Lower lobe of right lung (tissue), 2 donors: Measurements from ENCODE around the gene GPR152. TPM values are rescaled to one million over a fixed set of nuclear protein-coding genes. Genes with fewer than 3 reads are reported as not detected.
"Not testable (repeated sequence)": the region's sequence is repeated elsewhere in the genome, so short reads cannot be mapped to it uniquely, and the experiment has no call there.

Experiments used
- ATAC-seq, 2 donors: fragments of 200-7000 bp; cut with Tn5 transposase; one replicate each; pipeline ENCODE4 v1.9.1; 2020 to 2022; ENCODE audit warnings: mild to moderate bottlenecking in 2 of 2, moderate library complexity in 2 of 2
- DNase-seq: peaks from one replicate; pipeline ENCODE4 v3.0.0-alpha.2; 2020
- H3K27ac ChIP-seq: fragments of 200-600 bp; one replicate; pipeline ENCODE4 v1.8.0; 2022
- H3K27me3 ChIP-seq: fragments of 200-600 bp; one replicate; pipeline ENCODE4 v1.8.0; 2022; ENCODE audit warnings: low read depth
- H3K36me3 ChIP-seq: fragments of 200-600 bp; one replicate; pipeline ENCODE4 v1.8.0; 2022; ENCODE audit warnings: mild to moderate bottlenecking
- H3K4me1 ChIP-seq: fragments of 200-600 bp; one replicate; pipeline ENCODE4 v1.8.0; 2022
- H3K4me3 ChIP-seq: fragments of 200-600 bp; one replicate; pipeline ENCODE4 v1.8.0; 2022; ENCODE audit warnings: mild to moderate bottlenecking
- H3K9me3 ChIP-seq: fragments of 200-600 bp; one replicate; pipeline ENCODE4 v1.8.0; 2022
- CTCF ChIP-seq: fragments of 200-600 bp; IDR thresholded peaks from one replicate; pipeline ENCODE4 v1.8.0; 2022; ENCODE audit warnings: antibody characterized with exemption, mild to moderate bottlenecking
- intact Hi-C: fragments of 100-400 bp; cut with DNase I; formaldehyde crosslinking; loops from one replicate; pipeline ENCODE4 v1.11.0; 2022
- total RNA-seq: library from RNA; stranded (reverse); fragmentation: NEBNext Ultra II Directional; extraction: Animal tissue kit (Norgen Biotek cat#: 25700); gene quantifications from one replicate; pipeline ENCODE4 v1.2.1, GENCODE V29; 2021
- donor health status: DM: no; HTN: yes; CAD: no; lungs with severe emphysema.

GPR152 gene
- total RNA-seq, 1 donor from 2014 or later, result not detected

GRCh38 chr11:67482275-67482826 lies 29.8 kb upstream of the GPR152 start:
- no peak for TF ChIP-seq CTCF
- DNase-seq, result no peak
- Histone ChIP-seq H3K27ac (peak overlapping the region; percentile 87), H3K27me3 (no peaks in the 10 kb centered on the region), H3K36me3 (peaks cover 8% of the 10 kb centered on the region), H3K4me3 (peak overlapping the region; percentile 65), H3K4me1 (peaks cover 44% of the 10 kb centered on the region), H3K9me3 (no peaks in the 10 kb centered on the region)
- intact Hi-C loops, result no loop called here
- ATAC-seq, result peak; percentile 30 to 50

- DNase-seq, result not testable (repeated sequence)
Observed at GRCh38 chr11:67477344-67478050, 25.0 kb upstream of the GPR152 start.

GRCh38 chr11:67476692-67477091 lies 24.2 kb upstream of the GPR152 start:
- H3K27me3 ChIP-seq, H3K27ac ChIP-seq, ATAC-seq, H3K36me3 ChIP-seq, H3K4me1 ChIP-seq, intact Hi-C loops, H3K9me3 ChIP-seq, H3K4me3 ChIP-seq, DNase-seq: not testable (repeated sequence)

More at GRCh38 chr11:67477344-67478050, 25.0 kb upstream of the GPR152 start:
- H3K4me3 ChIP-seq, H3K27ac ChIP-seq, ATAC-seq, H3K9me3 ChIP-seq, intact Hi-C loops, H3K27me3 ChIP-seq, H3K36me3 ChIP-seq: not testable (repeated sequence)
- peaks cover 10% of the 10 kb centered on the region for H3K4me1 ChIP-seq

- Histone ChIP-seq H3K4me3 (no peak overlapping the region), H3K9me3 (no peaks in the 10 kb centered on the region), H3K27me3 (no peaks in the 10 kb centered on the region), H3K27ac (no peak overlapping the region), H3K36me3 (no peaks in the 10 kb centered on the region), H3K4me1 (peaks cover 14% of the 10 kb centered on the region)
- intact Hi-C loops, result no loop called here
- no peak for TF ChIP-seq CTCF
- ATAC-seq, result no peak
- DNase-seq, result no peak
Observed at GRCh38 chr11:67472882-67473281, 20.4 kb upstream of the GPR152 start.

- Histone ChIP-seq H3K36me3 (peaks cover 6% of the 10 kb centered on the region), H3K27ac (no peak overlapping the region), H3K4me1 (peaks cover 32% of the 10 kb centered on the region), H3K4me3 (no peak overlapping the region), H3K27me3 (no peaks in the 10 kb centered on the region), H3K9me3 (no peaks in the 10 kb centered on the region)
- intact Hi-C loops, result no loop called here
- ATAC-seq (no peak), DNase-seq (no peak)
- no peak for TF ChIP-seq CTCF
Observed at GRCh38 chr11:67470337-67471002, 17.9 kb upstream of the GPR152 start.

- H3K27me3 ChIP-seq, result no peaks in the 10 kb centered on the region
- H3K27ac ChIP-seq, result peak overlapping the region; percentile 92
- H3K4me3 ChIP-seq, result peak overlapping the region; percentile 78
- ATAC-seq (no peak), DNase-seq (no peak)
- intact Hi-C loops, result no loop called here
- peaks cover 6% of the 10 kb centered on the region for H3K36me3 ChIP-seq
- H3K4me1 ChIP-seq, result peaks cover 38% of the 10 kb centered on the region
- no peak for TF ChIP-seq CTCF
- no peaks in the 10 kb centered on the region for H3K9me3 ChIP-seq
Observed at GRCh38 chr11:67469508-67469811, 16.9 kb upstream of the GPR152 start.
